Measurements from ENCODE around the gene GALNT5.
A peak's percentile ranks its signal among the peaks of the same experiment; 100 is the strongest.

The GALNT5 gene

GRCh38 chr2:157291018-157291417 lies 33.5 kb downstream of the GALNT5 start:
- H3K9me3 Mint-ChIP-seq, result no peaks in the 10 kb centered on the region
- ATAC-seq, result no peak
- no peak overlapping the region for H3K4me3 Mint-ChIP-seq
- DNase-seq, result no peak
- no peak overlapping the region for H3K27ac Mint-ChIP-seq
- peaks cover 6% of the 10 kb centered on the region for H3K4me1 Mint-ChIP-seq
- no peaks in the 10 kb centered on the region for H3K36me3 Mint-ChIP-seq (ENCODE audit: low read depth)
- peaks cover 5% of the 10 kb centered on the region for H3K27me3 Mint-ChIP-seq

GRCh38 chr2:157292853-157293252 lies 35.3 kb downstream of the GALNT5 start:
- no peaks in the 10 kb centered on the region for H3K9me3 Mint-ChIP-seq
- ATAC-seq, result no peak
- no peak for DNase-seq
- peaks cover 6% of the 10 kb centered on the region for H3K4me1 Mint-ChIP-seq
- no peaks in the 10 kb centered on the region for H3K36me3 Mint-ChIP-seq (ENCODE audit: low read depth)
- no peak overlapping the region for H3K4me3 Mint-ChIP-seq
- H3K27ac Mint-ChIP-seq, result no peak overlapping the region
- H3K27me3 Mint-ChIP-seq, result peaks cover 2% of the 10 kb centered on the region

DNA sequence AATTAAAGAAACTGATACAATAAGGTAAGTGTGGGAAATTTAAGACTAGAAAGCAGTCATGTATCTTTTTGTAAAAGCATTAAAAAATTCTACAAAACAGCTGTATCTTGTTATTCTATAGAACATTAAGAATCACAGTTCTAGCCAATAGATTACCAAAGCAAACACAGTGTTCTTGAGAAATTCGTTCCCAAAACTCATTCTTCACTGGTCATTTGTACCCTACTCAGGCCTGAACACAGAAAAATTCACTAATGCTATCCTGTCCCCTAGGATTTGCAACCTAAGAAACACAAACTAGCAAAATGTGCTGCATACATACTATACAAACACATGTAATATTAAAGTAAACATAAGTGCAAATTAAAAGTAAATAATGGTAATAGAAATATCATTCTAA lies 39.0 kb downstream of the GALNT5 start:
- Mint-ChIP-seq H3K9me3 (no peaks in the 10 kb centered on the region), H3K36me3 (ENCODE audit: low read depth) (no peaks in the 10 kb centered on the region), H3K4me3 (no peak overlapping the region), H3K27ac (no peak overlapping the region), H3K4me1 (peaks cover 6% of the 10 kb centered on the region), H3K27me3 (peaks cover 4% of the 10 kb centered on the region)
- ATAC-seq, result no peak
- DNase-seq, result no peak

- Mint-ChIP-seq H3K27me3 (peaks cover 4% of the 10 kb centered on the region), H3K36me3 (ENCODE audit: low read depth) (no peaks in the 10 kb centered on the region), H3K4me1 (peaks cover 6% of the 10 kb centered on the region), H3K9me3 (no peaks in the 10 kb centered on the region), H3K27ac (no peak overlapping the region), H3K4me3 (no peak overlapping the region)
- DNase-seq, result no peak
- ATAC-seq, result no peak
Measured at GRCh38 chr2:157296958-157297357, 39.5 kb downstream of the GALNT5 start.

DNA sequence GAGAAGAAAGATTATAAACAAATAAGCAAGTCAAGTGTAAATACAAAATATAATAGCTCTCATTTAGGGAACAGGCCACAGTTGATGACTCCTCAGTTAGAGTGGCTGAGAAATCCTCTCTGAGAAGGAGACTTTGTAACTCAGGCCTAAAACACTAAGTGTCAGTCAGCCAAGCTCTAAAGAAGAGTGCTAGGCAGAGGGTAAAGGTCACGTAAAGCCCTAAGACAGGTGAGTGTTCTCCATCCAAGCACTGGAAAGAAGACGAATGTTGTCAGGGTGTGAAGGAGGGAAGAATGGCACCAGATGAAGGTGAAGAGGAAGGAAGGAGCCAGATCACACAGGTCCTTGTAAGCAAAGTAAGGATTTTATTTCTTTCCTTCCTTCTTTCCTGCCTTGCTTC lies 43.8 kb downstream of the GALNT5 start:
- Mint-ChIP-seq H3K4me1 (peaks cover 11% of the 10 kb centered on the region), H3K27me3 (peaks cover 4% of the 10 kb centered on the region), H3K27ac (no peak overlapping the region), H3K4me3 (no peak overlapping the region), H3K9me3 (no peaks in the 10 kb centered on the region), H3K36me3 (ENCODE audit: low read depth) (no peaks in the 10 kb centered on the region)
- no peak for DNase-seq
- no peak for ATAC-seq

DNA sequence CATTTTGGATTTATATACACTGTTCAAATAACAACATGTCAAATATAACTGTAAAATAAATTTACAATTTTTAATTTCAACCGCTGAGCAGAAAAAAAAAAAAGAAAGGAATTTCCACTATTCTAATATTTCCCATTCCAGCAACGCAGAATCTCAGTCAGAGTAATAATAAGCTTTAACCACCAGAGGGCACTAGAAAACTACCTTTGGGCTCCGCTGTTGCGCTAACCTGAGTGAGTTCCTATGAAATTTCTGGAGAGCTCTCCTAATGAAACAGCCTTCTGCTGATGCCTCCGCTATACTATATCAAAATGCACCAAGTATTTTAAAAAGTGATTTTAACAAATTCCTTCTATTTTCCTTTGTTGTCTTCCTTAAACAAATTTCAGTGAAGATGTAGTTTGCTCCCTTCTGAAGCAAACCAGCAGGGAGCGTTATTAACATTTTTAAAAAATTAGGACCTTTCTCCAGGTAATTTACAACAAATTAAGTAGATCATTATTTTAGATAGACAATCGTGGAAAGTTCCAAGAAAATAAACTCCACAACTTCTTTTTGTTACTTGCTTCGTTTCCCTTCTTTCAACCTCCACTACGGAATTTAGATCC lies 45.1 kb downstream of the GALNT5 start:
- no peaks in the 10 kb centered on the region for H3K36me3 Mint-ChIP-seq (ENCODE audit: low read depth)
- H3K4me3 Mint-ChIP-seq, result no peak overlapping the region
- DNase-seq (peak; percentile 10), ATAC-seq (peak; percentile 59)
- H3K4me1 Mint-ChIP-seq, result peaks cover 23% of the 10 kb centered on the region
- no peak overlapping the region for H3K27ac Mint-ChIP-seq
- peaks cover 2% of the 10 kb centered on the region for H3K27me3 Mint-ChIP-seq
- H3K9me3 Mint-ChIP-seq, result no peaks in the 10 kb centered on the region

- DNase-seq, result no peak
- ATAC-seq, result no peak
- no peaks in the 10 kb centered on the region for H3K9me3 Mint-ChIP-seq
- H3K4me3 Mint-ChIP-seq, result no peak overlapping the region
- H3K27ac Mint-ChIP-seq, result no peak overlapping the region
- peaks cover 23% of the 10 kb centered on the region for H3K4me1 Mint-ChIP-seq
- H3K36me3 Mint-ChIP-seq (ENCODE audit: low read depth), result no peaks in the 10 kb centered on the region
- H3K27me3 Mint-ChIP-seq, result peaks cover under 1% of the 10 kb centered on the region
Measured at GRCh38 chr2:157303612-157304011, 46.1 kb downstream of the GALNT5 start.

GRCh38 chr2:157304811-157305722 lies 47.6 kb downstream of the GALNT5 start:
- DNase-seq (no peak), ATAC-seq (no peak)
- Mint-ChIP-seq H3K27me3 (no peaks in the 10 kb centered on the region), H3K27ac (no peak overlapping the region), H3K36me3 (ENCODE audit: low read depth) (no peaks in the 10 kb centered on the region), H3K9me3 (no peaks in the 10 kb centered on the region), H3K4me3 (no peak overlapping the region), H3K4me1 (peaks cover 23% of the 10 kb centered on the region)

- no peak overlapping the region for H3K4me3 Mint-ChIP-seq
- no peaks in the 10 kb centered on the region for H3K36me3 Mint-ChIP-seq (ENCODE audit: low read depth)
- ATAC-seq (no peak), DNase-seq (no peak)
- H3K27ac Mint-ChIP-seq, result no peak overlapping the region
- H3K9me3 Mint-ChIP-seq, result no peaks in the 10 kb centered on the region
- H3K4me1 Mint-ChIP-seq, result peaks cover 23% of the 10 kb centered on the region
- H3K27me3 Mint-ChIP-seq, result no peaks in the 10 kb centered on the region
Measured at GRCh38 chr2:157305723-157306110, 48.2 kb downstream of the GALNT5 start.

DNA sequence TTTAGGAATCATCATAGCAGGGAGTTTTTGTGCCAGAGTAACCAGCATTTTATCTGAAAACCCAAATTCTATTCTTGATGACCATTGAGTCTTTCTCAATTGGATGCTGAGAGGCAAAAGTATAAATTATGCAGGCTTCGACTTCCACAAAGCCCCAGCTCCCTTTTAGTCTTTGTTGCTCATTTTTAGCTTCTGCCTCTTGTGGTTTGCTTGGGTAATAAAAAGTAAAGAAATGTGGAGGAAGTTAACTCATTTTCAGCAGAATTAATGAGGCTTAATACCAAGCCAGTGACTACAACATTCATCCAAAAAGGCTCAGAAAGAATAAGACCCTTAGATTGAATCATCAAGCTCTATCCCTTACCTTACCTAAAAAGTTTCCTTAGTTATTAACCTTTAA lies 49.5 kb downstream of the GALNT5 start:
- ATAC-seq (peak; percentile 61), DNase-seq (no peak)
- H3K27me3 Mint-ChIP-seq, result no peaks in the 10 kb centered on the region
- no peak overlapping the region for H3K4me3 Mint-ChIP-seq
- no peak overlapping the region for H3K27ac Mint-ChIP-seq
- H3K4me1 Mint-ChIP-seq, result peaks cover 29% of the 10 kb centered on the region
- no peaks in the 10 kb centered on the region for H3K9me3 Mint-ChIP-seq
- no peaks in the 10 kb centered on the region for H3K36me3 Mint-ChIP-seq (ENCODE audit: low read depth)

DNA sequence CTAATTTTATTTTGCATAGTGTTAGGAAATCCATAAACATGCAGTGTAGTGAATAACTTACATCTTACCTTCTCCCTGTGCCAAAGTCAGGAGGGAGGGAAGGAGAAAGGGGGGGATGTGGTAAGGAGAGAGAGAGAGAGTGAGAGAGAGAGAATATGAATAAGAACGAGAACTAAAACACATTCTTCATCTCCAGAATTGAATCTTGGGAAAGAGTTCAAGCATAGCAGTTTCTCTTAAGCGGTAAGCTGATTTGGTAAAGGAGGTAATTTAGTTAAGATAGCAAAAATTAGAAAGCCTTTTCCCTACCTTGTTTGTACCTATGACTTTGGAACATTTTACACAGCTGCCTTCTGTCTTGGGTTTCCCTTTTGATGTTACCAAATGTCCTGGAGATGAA lies 52.4 kb downstream of the GALNT5 start:
- H3K36me3 Mint-ChIP-seq (ENCODE audit: low read depth), result no peaks in the 10 kb centered on the region
- no peak overlapping the region for H3K27ac Mint-ChIP-seq
- no peaks in the 10 kb centered on the region for H3K9me3 Mint-ChIP-seq
- ATAC-seq (no peak), DNase-seq (no peak)
- no peak overlapping the region for H3K4me3 Mint-ChIP-seq
- no peaks in the 10 kb centered on the region for H3K27me3 Mint-ChIP-seq
- peaks cover 35% of the 10 kb centered on the region for H3K4me1 Mint-ChIP-seq

DNA sequence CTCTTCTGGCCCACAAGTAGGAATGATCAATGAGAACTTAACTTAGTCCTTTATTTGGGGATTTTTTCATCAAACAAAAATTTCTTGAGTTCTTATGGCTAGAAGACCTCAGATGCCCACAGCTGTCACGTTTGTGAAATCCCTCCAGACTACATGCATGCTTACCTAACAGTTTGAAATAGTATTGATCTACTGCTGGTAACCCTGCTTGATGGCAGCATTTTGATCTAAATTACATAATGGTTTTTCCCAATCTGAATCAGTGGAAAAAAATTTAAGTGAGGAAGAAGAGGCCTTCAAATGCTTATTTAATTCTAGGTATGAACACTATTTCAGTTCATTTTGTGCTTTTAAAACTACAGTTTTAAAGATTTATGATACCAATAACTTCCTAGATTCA lies 54.2 kb downstream of the GALNT5 start:
- DNase-seq (no peak), ATAC-seq (no peak)
- Mint-ChIP-seq H3K4me3 (no peak overlapping the region), H3K27me3 (no peaks in the 10 kb centered on the region), H3K36me3 (ENCODE audit: low read depth) (no peaks in the 10 kb centered on the region), H3K9me3 (no peaks in the 10 kb centered on the region), H3K4me1 (peaks cover 35% of the 10 kb centered on the region), H3K27ac (no peak overlapping the region)

DNA sequence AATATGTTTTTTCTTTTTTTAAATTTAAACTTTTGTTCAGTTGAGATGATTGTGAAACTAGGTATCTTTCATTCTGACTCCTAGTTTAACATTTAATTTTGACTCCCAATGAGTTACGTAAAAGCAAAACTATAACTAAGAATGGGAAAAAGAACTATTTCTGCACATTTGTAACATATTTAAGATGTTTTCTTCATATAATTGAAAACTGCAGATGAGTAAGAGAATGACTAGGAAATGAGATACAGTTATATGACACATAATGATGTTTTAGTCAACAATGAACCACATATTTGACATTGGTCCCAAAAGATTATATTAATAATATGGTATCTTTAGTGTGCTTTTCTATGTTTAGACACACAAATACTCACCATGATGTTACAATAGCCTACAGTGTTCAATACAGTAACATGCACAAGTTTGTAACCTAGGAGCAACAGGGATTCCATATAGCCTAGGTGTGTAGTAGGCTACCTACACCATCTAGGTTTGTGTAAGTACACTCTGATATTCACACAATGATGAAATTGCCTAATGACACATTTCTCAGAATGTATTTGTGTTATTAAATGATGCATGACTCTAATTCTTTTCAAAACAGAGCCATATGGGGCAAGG lies 55.5 kb downstream of the GALNT5 start:
- no peaks in the 10 kb centered on the region for H3K9me3 Mint-ChIP-seq
- H3K4me1 Mint-ChIP-seq, result peaks cover 26% of the 10 kb centered on the region

DNA sequence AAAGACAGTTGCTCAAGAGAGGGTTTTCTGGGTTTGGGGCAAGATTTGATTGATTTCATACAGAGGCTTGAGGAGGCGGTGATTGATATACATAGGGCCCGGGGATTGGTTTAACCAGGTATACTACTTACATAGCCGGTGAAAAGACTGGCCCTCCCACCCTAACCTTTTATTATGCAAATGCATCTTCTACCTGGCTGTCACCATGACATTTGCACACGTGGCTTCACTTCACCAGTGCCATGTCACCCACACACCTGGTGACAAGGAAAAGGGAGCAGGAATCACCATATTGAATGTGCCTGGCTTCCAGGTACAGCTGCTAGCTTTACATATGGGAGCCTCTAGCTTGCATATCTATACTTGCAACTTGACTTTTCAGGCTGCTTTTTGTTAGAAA lies 58.4 kb downstream of the GALNT5 start:
- Mint-ChIP-seq H3K9me3 (no peaks in the 10 kb centered on the region), H3K27ac (no peak overlapping the region), H3K27me3 (no peaks in the 10 kb centered on the region), H3K36me3 (ENCODE audit: low read depth) (no peaks in the 10 kb centered on the region), H3K4me3 (no peak overlapping the region), H3K4me1 (peaks cover 31% of the 10 kb centered on the region)
- ATAC-seq (no peak), DNase-seq (no peak)

More for the DNA sequence above, 55.5 kb downstream of the GALNT5 start:
- H3K36me3 Mint-ChIP-seq (ENCODE audit: low read depth), result no peaks in the 10 kb centered on the region
- H3K27ac Mint-ChIP-seq, result no peak overlapping the region
- H3K27me3 Mint-ChIP-seq, result no peaks in the 10 kb centered on the region
- no peak overlapping the region for H3K4me3 Mint-ChIP-seq
- ATAC-seq (peak; percentile 54), DNase-seq (no peak)

DNA sequence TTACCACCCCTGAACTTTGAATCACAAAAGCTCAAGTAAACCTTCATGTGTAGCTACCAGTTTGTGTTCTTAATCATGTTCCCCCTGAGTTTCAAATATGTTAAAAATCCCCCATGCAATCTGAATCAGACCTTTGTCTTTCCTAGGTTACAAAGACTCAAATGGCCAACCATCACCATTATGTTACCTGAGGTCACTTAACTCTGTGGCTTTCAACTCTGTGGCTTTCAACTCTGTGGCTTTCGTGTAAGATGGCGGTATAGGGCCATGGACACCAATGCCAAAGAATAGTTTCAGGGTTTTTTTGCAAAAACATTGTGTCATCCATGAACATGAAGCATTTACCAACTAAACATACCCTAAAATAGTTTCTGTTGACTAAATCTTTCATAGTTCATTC lies 61.4 kb downstream of the GALNT5 start:
- no peak for ATAC-seq
- Mint-ChIP-seq H3K27me3 (no peaks in the 10 kb centered on the region), H3K9me3 (no peaks in the 10 kb centered on the region), H3K4me3 (no peak overlapping the region), H3K36me3 (ENCODE audit: low read depth) (peaks cover 3% of the 10 kb centered on the region), H3K4me1 (peaks cover 17% of the 10 kb centered on the region), H3K27ac (no peak overlapping the region)
- DNase-seq, result no peak

Measured in activated naive CD8-positive, alpha-beta T cell treated with anti-CD3 and anti-CD28 coated beads, Interleukin-2, amount 50 U/mL, for 24 hours (primary cell).